HFF-Myc (cell line): ENCODE measurements around the gene ZNF808.
"Not testable (repeated sequence)": the region's sequence is repeated elsewhere in the genome, so short reads cannot be mapped to it uniquely, and the experiment has no call there.

ENCODE experiments used
- DNase-seq: peaks from one replicate; pipeline ENCODE4 v3.0.0-alpha.2; 2011; ENCODE audit warnings: low read depth; ENCODE audit errors: extremely low read depth
- H3K4me3 ChIP-seq: replicated peaks from 2 replicates; pipeline ENCODE4 v1.5.1; 2011; ENCODE audit warnings: low read depth, mild to moderate bottlenecking, control low read depth, low read length
- CTCF ChIP-seq: IDR thresholded peaks from 2 replicates; pipeline ENCODE4 v1.5.1; 2012; ENCODE audit warnings: mild to moderate bottlenecking, low read depth, low read length, control low read depth; ENCODE audit errors: missing control alignments

ZNF808 gene

GRCh38 chr19:52498571-52498970 lies 28.9 kb upstream of the ZNF808 start:
- no peak overlapping the region for H3K4me3 ChIP-seq
- DNase-seq = no peak
- TF ChIP-seq CTCF = no peak

DNA sequence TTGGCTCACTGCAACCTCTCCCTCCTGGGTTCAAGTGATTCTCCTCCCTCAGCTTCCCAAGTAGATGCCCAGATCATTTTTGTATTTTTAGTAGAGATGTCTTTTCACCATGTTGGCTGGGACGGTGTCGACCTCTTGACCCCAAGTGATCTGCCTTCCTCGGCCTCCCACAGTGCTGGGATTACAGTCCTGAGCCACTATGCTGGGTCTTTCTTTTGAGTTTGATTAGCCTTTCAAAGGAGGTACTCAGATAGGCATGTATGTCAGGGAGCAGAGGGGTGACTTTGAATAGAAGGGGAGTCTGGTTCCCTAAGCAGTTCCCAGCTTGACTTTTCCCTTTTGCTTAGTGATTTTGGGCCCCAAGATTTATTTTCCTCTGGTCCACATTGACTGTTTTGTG lies 27.0 kb upstream of the ZNF808 start:
- H3K4me3 ChIP-seq, DNase-seq: not testable (repeated sequence)

- H3K4me3 ChIP-seq, DNase-seq: not testable (repeated sequence)
Measured at GRCh38 chr19:52500991-52501390, 26.5 kb upstream of the ZNF808 start.

DNA sequence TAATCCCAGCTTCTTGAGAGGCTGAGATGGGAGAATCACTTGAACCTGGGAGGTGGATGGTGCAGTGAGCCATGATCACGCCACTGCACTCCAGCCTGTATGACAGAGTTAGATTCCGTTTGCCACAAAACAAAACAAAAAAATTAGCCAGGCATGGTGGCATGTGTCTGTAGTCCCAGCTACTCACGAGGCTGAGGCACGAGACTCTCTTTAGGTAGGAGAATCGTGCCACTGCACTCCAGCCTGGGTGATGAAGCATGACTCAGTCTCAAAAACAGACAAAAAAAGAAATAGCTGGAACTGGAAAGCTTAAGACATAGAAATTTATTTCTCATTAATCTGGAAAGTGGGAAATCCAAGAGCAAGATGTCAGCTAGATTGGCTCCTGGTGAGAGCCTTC lies 20.2 kb upstream of the ZNF808 start:
- H3K4me3 ChIP-seq = no peak overlapping the region
- no peak for TF ChIP-seq CTCF
- no peak for DNase-seq

- no peak for TF ChIP-seq CTCF
- DNase-seq = no peak
- H3K4me3 ChIP-seq = no peak overlapping the region
Measured at GRCh38 chr19:52516191-52516590, 11.3 kb upstream of the ZNF808 start.

- no peak for DNase-seq
- no peak for TF ChIP-seq CTCF
Measured at GRCh38 chr19:52518646-52519045, 8.8 kb upstream of the ZNF808 start.

GRCh38 chr19:52519175-52519574 lies 8.3 kb upstream of the ZNF808 start:
- not testable (repeated sequence) for DNase-seq, H3K4me3 ChIP-seq

More at GRCh38 chr19:52518646-52519045, 8.8 kb upstream of the ZNF808 start:
- H3K4me3 ChIP-seq = no peak overlapping the region

- no peak for TF ChIP-seq CTCF
- no peak overlapping the region for H3K4me3 ChIP-seq
Measured at GRCh38 chr19:52520013-52520412, 7.5 kb upstream of the ZNF808 start.

DNA sequence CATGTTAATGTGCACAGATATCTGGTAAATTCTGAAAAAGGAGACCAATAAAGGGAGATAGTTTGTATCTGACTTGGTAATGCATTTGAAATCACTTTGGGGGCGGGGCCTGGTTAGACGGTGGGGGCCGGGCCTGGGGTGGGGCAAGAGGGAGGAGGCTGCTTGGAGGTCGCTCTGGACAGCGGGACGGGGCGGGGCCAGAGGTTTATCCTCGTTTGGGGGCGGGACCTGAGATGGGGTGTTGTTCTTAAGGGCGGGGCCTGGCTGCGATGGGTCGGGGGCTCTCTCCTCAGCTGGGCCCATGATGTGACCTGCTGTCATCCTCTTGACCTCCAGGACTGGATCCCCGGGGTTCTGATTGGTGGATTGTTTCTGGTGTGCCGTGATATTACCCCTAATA lies 4.9 kb upstream of the ZNF808 start:
- TF ChIP-seq CTCF = no peak
- no peak overlapping the region for H3K4me3 ChIP-seq
- DNase-seq = no peak

More at GRCh38 chr19:52520013-52520412, 7.5 kb upstream of the ZNF808 start:
- no peak for DNase-seq
